Chondrocyte (in vitro differentiated cells): ENCODE measurements around the gene MYLK. TPM values are rescaled to one million over a fixed set of nuclear protein-coding genes. Genes with fewer than 3 reads are reported as not detected.
"Not testable (repeated sequence)": the region's sequence is repeated elsewhere in the genome, so short reads cannot be mapped to it uniquely, and the experiment has no call there.

Experiments used
- DNase-seq: peaks from one replicate; pipeline ENCODE4 v3.0.0; 2021; ENCODE audit warnings: mixed read lengths, low spot score
- H3K27ac Mint-ChIP-seq: one replicate; pipeline ENCODE4 v1.8.0; 2021; ENCODE audit warnings: mild to moderate bottlenecking, moderate library complexity, mixed read lengths; ENCODE audit not compliant: unreplicated experiment
- H3K27me3 Mint-ChIP-seq: 2 replicates; pipeline ENCODE4 v1.8.0; 2021; ENCODE audit warnings: low read depth, mixed read lengths
- H3K36me3 Mint-ChIP-seq: 2 replicates; pipeline ENCODE4 v1.8.0; 2021; ENCODE audit warnings: low read depth, mixed read lengths
- H3K4me1 Mint-ChIP-seq: 2 replicates; pipeline ENCODE4 v1.8.0; 2021; ENCODE audit warnings: low read depth, mild to moderate bottlenecking, mixed read lengths
- H3K4me3 Mint-ChIP-seq: one replicate; pipeline ENCODE4 v1.8.0; 2021; ENCODE audit warnings: mild to moderate bottlenecking, moderate library complexity, mixed read lengths; ENCODE audit not compliant: unreplicated experiment
- H3K9me3 Mint-ChIP-seq: 2 replicates; pipeline ENCODE4 v1.8.0; 2021; ENCODE audit warnings: low read depth, mixed read lengths
- total RNA-seq: library from RNA; stranded (reverse); gene quantifications from 3 replicates; pipeline ENCODE4 v1.2.1, GENCODE V29; 2021
- TF ChIP-seq, protein P1 (sequence below): fragments of 200-600 bp; sonication (generic); IDR thresholded peaks from 2 replicates; pipeline ENCODE4 v1.5.0; 2021; ENCODE audit warnings: antibody characterized with exemption, mild to moderate bottlenecking, moderate library complexity

Gene MYLK
- total RNA-seq, 1 donor from 2014 or later = 405 TPM

DNA sequence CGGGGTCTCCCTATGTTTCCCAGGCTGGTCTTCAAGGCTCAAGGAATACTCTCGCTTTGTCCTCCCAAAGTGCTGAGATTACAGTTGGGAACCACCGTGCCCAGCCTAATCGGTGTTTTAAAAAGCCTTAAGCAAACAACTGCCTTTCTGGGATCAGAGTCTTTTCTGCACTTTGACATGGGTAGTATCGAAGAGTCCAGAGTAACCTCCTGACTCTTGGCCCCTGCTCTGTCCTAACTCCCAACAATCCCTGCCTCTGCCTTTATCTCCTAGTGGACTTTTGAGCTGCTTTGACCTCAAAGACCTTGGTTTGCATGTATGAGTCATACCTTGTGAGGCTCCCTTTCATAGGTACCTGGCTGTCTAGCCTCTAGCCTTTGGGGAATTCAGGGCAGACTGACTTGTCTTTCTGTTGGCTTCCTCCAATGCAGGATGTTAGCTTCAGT, 278.3 kb downstream of the MYLK start:
- TF ChIP-seq, protein P1, sequence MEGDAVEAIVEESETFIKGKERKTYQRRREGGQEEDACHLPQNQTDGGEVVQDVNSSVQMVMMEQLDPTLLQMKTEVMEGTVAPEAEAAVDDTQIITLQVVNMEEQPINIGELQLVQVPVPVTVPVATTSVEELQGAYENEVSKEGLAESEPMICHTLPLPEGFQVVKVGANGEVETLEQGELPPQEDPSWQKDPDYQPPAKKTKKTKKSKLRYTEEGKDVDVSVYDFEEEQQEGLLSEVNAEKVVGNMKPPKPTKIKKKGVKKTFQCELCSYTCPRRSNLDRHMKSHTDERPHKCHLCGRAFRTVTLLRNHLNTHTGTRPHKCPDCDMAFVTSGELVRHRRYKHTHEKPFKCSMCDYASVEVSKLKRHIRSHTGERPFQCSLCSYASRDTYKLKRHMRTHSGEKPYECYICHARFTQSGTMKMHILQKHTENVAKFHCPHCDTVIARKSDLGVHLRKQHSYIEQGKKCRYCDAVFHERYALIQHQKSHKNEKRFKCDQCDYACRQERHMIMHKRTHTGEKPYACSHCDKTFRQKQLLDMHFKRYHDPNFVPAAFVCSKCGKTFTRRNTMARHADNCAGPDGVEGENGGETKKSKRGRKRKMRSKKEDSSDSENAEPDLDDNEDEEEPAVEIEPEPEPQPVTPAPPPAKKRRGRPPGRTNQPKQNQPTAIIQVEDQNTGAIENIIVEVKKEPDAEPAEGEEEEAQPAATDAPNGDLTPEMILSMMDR = no peak
- no peak overlapping the region for H3K4me3 Mint-ChIP-seq
- H3K36me3 Mint-ChIP-seq = peaks cover 4% of the 10 kb centered on the region
- no peaks in the 10 kb centered on the region for H3K9me3 Mint-ChIP-seq
- DNase-seq = no peak
- H3K27me3 Mint-ChIP-seq = no peaks in the 10 kb centered on the region
- peak overlapping the region; percentile 92 for H3K27ac Mint-ChIP-seq
- peaks cover 60% of the 10 kb centered on the region for H3K4me1 Mint-ChIP-seq

DNA sequence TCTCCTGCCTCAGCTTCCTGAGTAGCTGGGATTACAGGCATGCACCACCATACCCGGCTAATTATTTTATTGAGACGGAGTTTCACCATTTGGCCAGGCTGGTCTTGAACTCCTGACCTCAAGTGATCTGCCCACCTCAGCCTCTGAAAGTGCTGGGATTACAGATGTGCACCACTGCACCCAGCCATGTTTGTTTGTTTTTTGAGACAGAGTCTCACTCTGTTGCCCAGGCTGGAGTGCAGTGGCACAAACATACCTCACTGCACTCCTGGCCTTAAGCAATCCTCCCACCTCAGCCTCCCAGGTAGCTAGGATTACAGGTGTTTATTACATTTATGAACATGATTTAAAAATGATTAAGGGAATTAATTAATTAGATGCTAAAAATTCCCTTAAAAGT, 281.0 kb downstream of the MYLK start:
- not testable (repeated sequence) for DNase-seq, H3K27ac Mint-ChIP-seq, H3K4me3 Mint-ChIP-seq, H3K27me3 Mint-ChIP-seq, H3K9me3 Mint-ChIP-seq, H3K36me3 Mint-ChIP-seq
- H3K4me1 Mint-ChIP-seq = peaks cover 50% of the 10 kb centered on the region

DNA sequence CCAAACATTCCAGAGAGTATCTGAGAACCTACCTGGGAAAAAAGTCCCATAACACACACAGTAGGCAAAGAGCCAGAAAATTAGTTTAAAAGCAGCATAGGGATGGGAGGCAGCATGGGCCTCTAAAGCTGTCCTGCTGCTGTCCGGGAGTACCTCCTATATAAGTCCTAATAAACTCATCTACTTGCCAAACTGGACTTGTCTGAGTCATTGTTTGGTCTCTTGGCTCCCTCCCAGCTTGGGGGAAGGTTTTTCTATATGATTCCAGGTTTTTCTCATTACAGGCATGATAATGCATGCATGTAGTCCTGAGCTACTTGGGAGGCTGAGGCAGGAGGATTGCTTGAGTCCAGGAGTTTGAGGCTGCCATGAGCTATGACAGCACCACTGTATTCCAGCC, 281.8 kb downstream of the MYLK start:
- H3K4me3 Mint-ChIP-seq = no peak overlapping the region
- H3K27ac Mint-ChIP-seq = peak overlapping the region; percentile 74
- H3K9me3 Mint-ChIP-seq = no peaks in the 10 kb centered on the region
- no peak for DNase-seq
- H3K27me3 Mint-ChIP-seq = no peaks in the 10 kb centered on the region
- TF ChIP-seq, protein P1 = no peak
- peaks cover 49% of the 10 kb centered on the region for H3K4me1 Mint-ChIP-seq
- peaks cover 2% of the 10 kb centered on the region for H3K36me3 Mint-ChIP-seq

DNA sequence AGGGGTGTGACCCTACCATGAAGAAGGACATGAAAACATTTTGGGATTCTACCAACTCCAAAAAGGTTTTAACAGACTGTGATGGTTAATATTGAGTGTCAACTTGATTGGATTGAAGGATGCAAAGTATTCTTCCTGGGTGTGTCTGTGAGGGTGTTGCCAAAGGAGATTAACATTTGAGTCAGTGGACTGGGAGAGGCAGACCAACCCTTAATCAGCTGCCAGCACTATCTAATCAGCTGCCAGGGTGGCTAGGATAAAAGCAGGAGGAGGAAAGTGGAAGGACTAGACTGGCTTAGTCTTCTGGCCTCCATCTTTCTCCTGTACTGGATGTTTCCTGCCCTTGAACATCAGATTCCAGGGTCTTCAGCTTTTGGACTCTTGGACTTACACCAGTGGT, 283.3 kb downstream of the MYLK start:
- H3K27ac Mint-ChIP-seq, H3K27me3 Mint-ChIP-seq, DNase-seq, H3K36me3 Mint-ChIP-seq, H3K4me3 Mint-ChIP-seq, H3K9me3 Mint-ChIP-seq: not testable (repeated sequence)
- peaks cover 37% of the 10 kb centered on the region for H3K4me1 Mint-ChIP-seq

DNA sequence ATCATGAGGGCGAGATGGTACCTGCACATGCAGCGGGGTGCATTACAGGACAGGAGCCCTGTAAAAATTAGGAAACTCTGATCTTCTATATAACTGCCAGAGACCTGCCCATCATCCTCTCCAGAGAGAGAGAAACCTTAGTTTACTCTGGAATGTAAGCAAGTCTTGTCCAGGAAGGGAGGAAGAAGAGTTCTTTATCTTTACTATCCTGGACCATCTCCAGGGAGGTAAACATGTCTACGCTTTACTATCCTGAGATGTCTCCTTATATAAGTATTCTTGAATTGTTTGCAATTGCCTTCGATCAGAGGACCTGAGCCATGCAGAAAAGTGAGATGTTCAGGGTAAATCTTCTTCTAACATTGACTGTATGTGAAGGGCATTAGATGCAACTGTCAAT, 286.6 kb downstream of the MYLK start:
- TF ChIP-seq, protein P1 = no peak
- H3K36me3 Mint-ChIP-seq = peaks cover 2% of the 10 kb centered on the region
- H3K27ac Mint-ChIP-seq = no peak overlapping the region
- no peaks in the 10 kb centered on the region for H3K27me3 Mint-ChIP-seq
- H3K4me1 Mint-ChIP-seq = peaks cover 24% of the 10 kb centered on the region
- H3K4me3 Mint-ChIP-seq = no peak overlapping the region
- no peaks in the 10 kb centered on the region for H3K9me3 Mint-ChIP-seq
- no peak for DNase-seq

DNA sequence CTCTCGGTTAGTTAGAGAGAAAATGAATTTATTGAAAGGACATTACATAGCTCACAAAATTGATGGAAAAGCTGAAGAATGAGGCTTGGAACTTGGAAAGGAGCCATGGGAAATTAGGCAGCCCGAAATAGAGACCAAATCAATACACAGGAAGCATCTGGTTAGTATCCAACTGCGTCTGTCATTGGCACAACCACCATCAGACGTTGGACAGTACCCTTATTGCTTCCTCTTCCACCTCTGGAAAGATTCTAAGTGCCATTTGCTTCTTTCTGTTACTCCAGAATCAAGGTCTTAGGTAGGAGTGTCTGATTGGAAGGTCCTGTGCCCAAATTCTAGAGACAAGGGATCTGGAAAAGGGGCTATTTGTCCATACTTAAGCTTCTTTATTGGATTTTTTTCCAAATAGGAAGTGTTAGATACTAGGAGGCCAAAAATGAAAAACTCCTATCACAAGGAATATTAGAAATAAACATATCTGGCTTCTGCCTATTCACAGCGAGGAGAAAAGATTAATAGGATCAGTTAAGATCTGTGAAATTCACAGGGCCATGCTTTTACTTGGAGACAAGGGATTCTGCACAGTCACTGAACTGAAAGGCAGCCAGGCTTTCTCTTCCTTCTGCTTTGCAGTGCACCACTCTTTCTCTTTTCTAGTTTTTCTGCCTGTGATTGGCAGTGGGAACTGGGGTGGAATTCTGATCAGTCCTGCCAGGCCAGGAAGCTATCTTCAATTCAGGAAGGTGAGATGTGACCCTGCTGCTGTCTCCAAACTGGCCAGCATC, 288.5 kb downstream of the MYLK start:
- no peaks in the 10 kb centered on the region for H3K9me3 Mint-ChIP-seq
- H3K27ac Mint-ChIP-seq = no peak overlapping the region
- no peaks in the 10 kb centered on the region for H3K27me3 Mint-ChIP-seq
- H3K4me1 Mint-ChIP-seq = peaks cover 12% of the 10 kb centered on the region
- peaks cover 3% of the 10 kb centered on the region for H3K36me3 Mint-ChIP-seq
- TF ChIP-seq, protein P1 = no peak
- no peak overlapping the region for H3K4me3 Mint-ChIP-seq
- no peak for DNase-seq
